H1 (cell line): ENCODE data around the gene RBM38. TPM values are rescaled to one million over a fixed set of nuclear protein-coding genes. Genes with fewer than 3 reads are reported as not detected.
"Not testable (repeated sequence)": the region's sequence is repeated elsewhere in the genome, so short reads cannot be mapped to it uniquely, and the experiment has no call there.

Experiments
- CTCF ChIA-PET: fragments of 300-600 bp; sonication (Branson Sonifier 250); formaldehyde crosslinking; loops from one replicate; lab custom pipeline; 2021; ENCODE audit not compliant: partially characterized antibody; lab: Charles Lee
- POLR2A ChIA-PET: fragments of 300-600 bp; sonication (Branson Sonifier 250); formaldehyde crosslinking; loops from one replicate; lab custom pipeline; 2021; ENCODE audit warnings: inconsistent platforms; ENCODE audit not compliant: partially characterized antibody; lab: Charles Lee
- DNase-seq, 2 experiments: peaks; one replicate each; pipeline versions ENCODE4 v3.0.0 to v3.0.0-alpha.2; 2010 to 2022; ENCODE audit warnings: low spot score in 2 of 2, low read depth in 1 of 2, mixed read lengths in 1 of 2
- FAIRE-seq: peaks from 2 replicates; lab custom pipeline; 2011; peaks lifted over from hg19 to GRCh38; lab: Jason Lieb, UNC
- H2AFZ ChIP-seq: 2 replicates; pipeline ENCODE4 v1.8.1; 2012; ENCODE audit warnings: low read length, inconsistent platforms
- H2AK5ac ChIP-seq: 2 replicates; pipeline ENCODE4 v1.6.1; 2013; ENCODE audit warnings: low read depth, low read length
- H2BK120ac ChIP-seq: replicated peaks from 2 replicates; pipeline ENCODE3; 2013; ENCODE audit warnings: low read depth, low read length, inconsistent platforms
- H2BK12ac ChIP-seq: 2 replicates; pipeline ENCODE4 v1.6.1; 2013; ENCODE audit warnings: low read depth, low read length
- H2BK15ac ChIP-seq: 2 replicates; pipeline ENCODE4 v1.6.1; 2013; ENCODE audit warnings: low read length
- H2BK20ac ChIP-seq: 2 replicates; pipeline ENCODE4 v1.6.1; 2013; ENCODE audit warnings: low read length
- H2BK5ac ChIP-seq: 2 replicates; pipeline ENCODE4 v1.6.1; 2013; ENCODE audit warnings: low read depth, low read length
- H3K14ac ChIP-seq: 2 replicates; pipeline ENCODE4 v1.6.1; 2013; ENCODE audit warnings: inconsistent platforms; ENCODE audit not compliant: insufficient read length
- H3K18ac ChIP-seq: 2 replicates; pipeline ENCODE4 v1.6.1; 2013; ENCODE audit warnings: low read length; ENCODE audit errors: extremely low read depth
- H3K23ac ChIP-seq: 2 replicates; pipeline ENCODE4 v1.6.1; 2013; ENCODE audit warnings: inconsistent platforms; ENCODE audit not compliant: insufficient read length
- H3K23me2 ChIP-seq: 2 replicates; pipeline ENCODE4 v1.6.1; 2013; ENCODE audit warnings: low read depth, low read length
- H3K27ac ChIP-seq: 2 replicates; pipeline ENCODE4 v1.6.1; 2011; ENCODE audit warnings: low read depth, low read length, inconsistent platforms
- H3K27me3 ChIP-seq, 4 experiments: replicated peaks in 1 of 4; 1 replicate in 1 of 4; 2 replicates in 3 of 4; pipeline versions ENCODE4 v1.6.1 to v1.8.1; 2011 to 2013; ENCODE audit warnings: low read length in 3 of 4, mild to moderate bottlenecking in 3 of 4, inconsistent platforms in 2 of 4, mixed read lengths in 2 of 4, moderate library complexity in 1 of 4; ENCODE audit not compliant: control insufficient read depth in 3 of 4, insufficient read depth in 3 of 4; ENCODE audit errors: extremely low read depth in 1 of 4
- H3K36me3 ChIP-seq, 4 experiments: 2 replicates each; pipeline versions ENCODE4 v1.6.1 to v1.8.1; 2011 to 2013; ENCODE audit warnings: mild to moderate bottlenecking in 4 of 4, low read length in 3 of 4, moderate library complexity in 2 of 4, control low read depth in 1 of 4, inconsistent platforms in 1 of 4; ENCODE audit not compliant: insufficient read depth in 4 of 4, control insufficient read depth in 2 of 4
- H3K4ac ChIP-seq: replicated peaks from 2 replicates; pipeline ENCODE3; 2013; ENCODE audit warnings: low read length, low read depth, mixed read lengths, inconsistent platforms; ENCODE audit not compliant: insufficient read length
- H3K4me1 ChIP-seq, 4 experiments: replicated peaks in 1 of 4; 1 replicate in 1 of 4; 2 replicates in 3 of 4; pipeline versions ENCODE4 v1.6.1 to v1.8.1; 2011 to 2013; ENCODE audit warnings: low read length in 3 of 4, inconsistent platforms in 2 of 4, mixed read lengths in 1 of 4; ENCODE audit not compliant: insufficient read depth in 4 of 4, control insufficient read depth in 3 of 4
- H3K4me2 ChIP-seq, 2 experiments: 2 replicates each; pipeline versions ENCODE4 v1.6.1 to v1.8.1; 2011 to 2013; ENCODE audit warnings: low read depth in 2 of 2, low read length in 2 of 2, control low read depth in 1 of 2, inconsistent platforms in 1 of 2, mild to moderate bottlenecking in 1 of 2; ENCODE audit not compliant: insufficient read depth in 1 of 2
- H3K4me3 ChIP-seq, 4 experiments: fragments of 200-600, 300-600 bp in 1 of 4; sonication (generic), shearing (Covaris generic), sonication (Bioruptor Twin) in 1 of 4; 2 replicates each; pipeline versions ENCODE4 v1.5.1 to v1.8.1; 2011 to 2016; ENCODE audit warnings: low read length in 4 of 4, low read depth in 3 of 4, control low read depth in 2 of 4, inconsistent platforms in 2 of 4, mild to moderate bottlenecking in 2 of 4, mixed read lengths in 1 of 4, moderate library complexity in 1 of 4; ENCODE audit not compliant: insufficient read depth in 2 of 4; ENCODE audit errors: extremely low read depth in 1 of 4
- H3K56ac ChIP-seq: replicated peaks from 2 replicates; pipeline ENCODE3; 2013; ENCODE audit warnings: low read depth, mild to moderate bottlenecking, mixed read lengths, low read length, inconsistent platforms; ENCODE audit not compliant: insufficient read length
- H3K79me1 ChIP-seq: 2 replicates; pipeline ENCODE4 v1.6.1; 2013; ENCODE audit warnings: low read depth, low read length, control low read depth
- H3K79me2 ChIP-seq, 2 experiments: 2 replicates each; pipeline versions ENCODE4 v1.6.1 to v1.8.1; 2012 to 2013; ENCODE audit warnings: low read length in 2 of 2, mild to moderate bottlenecking in 2 of 2, inconsistent platforms in 1 of 2; ENCODE audit not compliant: insufficient read depth in 2 of 2, control insufficient read depth in 1 of 2
- H3K9ac ChIP-seq, 4 experiments: replicated peaks in 1 of 4; 1 replicate in 1 of 4; 2 replicates in 3 of 4; pipeline versions ENCODE4 v1.6.1 to v1.8.1; 2011 to 2013; ENCODE audit warnings: low read depth in 3 of 4, low read length in 3 of 4, control low read depth in 2 of 4, mild to moderate bottlenecking in 2 of 4, moderate library complexity in 2 of 4, inconsistent platforms in 1 of 4; ENCODE audit errors: extremely low read depth in 1 of 4
- H3K9me3 ChIP-seq, 2 experiments: 2 replicates each; pipeline versions ENCODE4 v1.6.1 to v1.8.1; 2012 to 2013; ENCODE audit warnings: mild to moderate bottlenecking in 2 of 2, moderate library complexity in 2 of 2, control low read depth in 1 of 2, inconsistent platforms in 1 of 2, low read depth in 1 of 2, low read length in 1 of 2, mixed read lengths in 1 of 2; ENCODE audit not compliant: insufficient read depth in 2 of 2
- H4K20me1 ChIP-seq, 2 experiments: replicated peaks in 1 of 2; 2 replicates each; pipeline versions ENCODE3 to v1.8.1; 2011 to 2013; ENCODE audit warnings: inconsistent platforms in 2 of 2, low read length in 2 of 2, mild to moderate bottlenecking in 1 of 2; ENCODE audit not compliant: insufficient read depth in 2 of 2, control insufficient read depth in 1 of 2
- H4K5ac ChIP-seq: 2 replicates; pipeline ENCODE4 v1.6.1; 2013; ENCODE audit warnings: low read length, low read depth, mixed read lengths, inconsistent platforms; ENCODE audit not compliant: insufficient read length
- H4K8ac ChIP-seq: 2 replicates; pipeline ENCODE4 v1.8.0; 2013; ENCODE audit warnings: mild to moderate bottlenecking, moderate library complexity, low read length, inconsistent platforms; ENCODE audit not compliant: insufficient read depth; ENCODE audit errors: extremely low read depth
- H4K91ac ChIP-seq: replicated peaks from 2 replicates; pipeline ENCODE3; 2013; ENCODE audit warnings: low read length, mixed read lengths, inconsistent platforms; ENCODE audit not compliant: insufficient read length
- WGBS, 2 experiments: shearing (Covaris generic) in 1 of 2; methylation state at CpG; one replicate each; pipeline versions ENCODE4 v1.1.6 to v1.1.7; 2013 to 2015; ENCODE audit warnings: low lambda C conversion rate in 2 of 2, mixed read lengths in 2 of 2, inconsistent platforms in 1 of 2, low coverage in 1 of 2, missing lambda C conversion rate in 1 of 2; ENCODE audit not compliant: insufficient replicate concordance in 2 of 2, insufficient coverage in 1 of 2, insufficient read length in 1 of 2; ENCODE audit errors: extremely low coverage in 1 of 2, missing lambda C conversion rate in 1 of 2; 5-methylcytosine and 5-hydroxymethylcytosine counted together
- polyA plus RNA-seq, 7 experiments: library from polyadenylated mRNA; depleted of rRNA in 3 of 7; stranded (reverse) in 5 of 7; unstranded in 2 of 7; fragments of >200 nt in 5 of 7; fragments of 200-250 nt in 2 of 7; gene quantifications; 1 replicate in 5 of 7; 2 replicates in 1 of 7; 4 replicates in 1 of 7; pipeline versions ENCODE4 v1.2.1 to v1.2.3, GENCODE V29; 2011 to 2013; ENCODE audit warnings: missing spikeins in 2 of 7, mixed read lengths in 2 of 7
- total RNA-seq: library from RNA; stranded (reverse); fragmentation: NEBNext Ultra II Directional; extraction: Animal tissue kit (Norgen Biotek cat#: 25700); gene quantifications from 2 replicates; pipeline ENCODE4 v1.2.1, GENCODE V29; 2021

Gene RBM38
- total and polyA plus RNA-seq, 2 of the 8 experiments (the other 6 are each of a cell fraction or from before 2014, with no cell fraction given) = 57.7 to 109 TPM

GRCh38 chr20:57348200-57348921 lies 42.8 kb upstream of the RBM38 start:
- 88% methylated on average over 31 of the region's 47 CpGs; no CpG with 5 or more reads in 1 of the 2 experiments for WGBS, 2 experiments
- H3K4me1 ChIP-seq, H3K56ac ChIP-seq, H4K8ac ChIP-seq, H3K36me3 ChIP-seq, DNase-seq, H3K4me3 ChIP-seq, H3K23ac ChIP-seq, H3K4me2 ChIP-seq, H2BK120ac ChIP-seq, H3K4ac ChIP-seq, H2BK12ac ChIP-seq, H2AFZ ChIP-seq, H3K9me3 ChIP-seq, H2BK5ac ChIP-seq, H3K14ac ChIP-seq, H4K91ac ChIP-seq, H2AK5ac ChIP-seq, H3K27ac ChIP-seq, H4K5ac ChIP-seq, H2BK15ac ChIP-seq, H2BK20ac ChIP-seq, H3K23me2 ChIP-seq, H4K20me1 ChIP-seq, FAIRE-seq, H3K27me3 ChIP-seq, H3K18ac ChIP-seq, H3K9ac ChIP-seq: not testable (repeated sequence)
- Histone ChIP-seq H3K79me1 (peaks cover 11% of the 10 kb centered on the region), H3K79me2 (peaks cover 17 to 23% of the 10 kb centered on the region in 2 experiments)
- CTCF ChIA-PET = interaction anchor here (1.0 to 6.5 kb wide), 12 partner anchors 8 to 256 kb away, joined by 3 to 83 read pairs (median 8); partner anchors contain the start of gene SPO11
- POLR2A ChIA-PET = interaction anchor here (0.5 kb wide), 1 partner anchor 76 kb away, joined by 3 read pairs; no protein-coding TSS in a partner anchor
